Measurements from ENCODE around the gene AMDHD2.

AMDHD2 gene

GRCh38 chr16:2495041-2495440 lies 25.1 kb upstream of the AMDHD2 start:
- peaks cover 0 to 40% (median 11%) of the 10 kb centered on the region in 4 donors for H3K4me1 ChIP-seq
- H3K36me3 ChIP-seq = peaks cover 0 to 22% (median 4%) of the 10 kb centered on the region in 3 donors
- no peaks in the 10 kb centered on the region for H3K9me3 ChIP-seq
- no peaks in the 10 kb centered on the region for H3K27me3 ChIP-seq
- no peak for DNase-seq
- TF ChIP-seq CTCF (IDR thresholded peaks at IDR 0.05) = no peak
- no peak overlapping the region for H3K27ac ChIP-seq
- H3K4me3 ChIP-seq = no peak overlapping the region
- intact Hi-C loops (cut with DNase I; ENCODE audit: low total_unique reads) = no loop called here

GRCh38 chr16:2496223-2497115 lies 23.7 kb upstream of the AMDHD2 start:
- Histone ChIP-seq H3K36me3 (peaks cover 0 to 22% (median 4%) of the 10 kb centered on the region in 3 donors), H3K4me3 (no peak overlapping the region), H3K9me3 (no peaks in the 10 kb centered on the region), H3K27ac (no peak overlapping the region), H3K4me1 (peaks cover 0 to 52% (median 15%) of the 10 kb centered on the region in 4 donors), H3K27me3 (no peaks in the 10 kb centered on the region)
- no peak for DNase-seq
- intact Hi-C loops (cut with DNase I; ENCODE audit: low total_unique reads) = no loop called here
- TF ChIP-seq CTCF (IDR thresholded peaks at IDR 0.05) = no peak

GRCh38 chr16:2497116-2497630 lies 23.0 kb upstream of the AMDHD2 start:
- Histone ChIP-seq H3K4me1 (peaks cover 0 to 59% (median 19%) of the 10 kb centered on the region in 4 donors), H3K36me3 (peaks cover 0 to 22% (median 4%) of the 10 kb centered on the region in 3 donors), H3K4me3 (no peak overlapping the region), H3K9me3 (no peaks in the 10 kb centered on the region), H3K27me3 (no peaks in the 10 kb centered on the region), H3K27ac (no peak overlapping the region)
- TF ChIP-seq CTCF (IDR thresholded peaks at IDR 0.05) = no peak
- intact Hi-C loops (cut with DNase I; ENCODE audit: low total_unique reads) = no loop called here
- DNase-seq = no peak

- Histone ChIP-seq H3K4me3 (no peak overlapping the region), H3K27me3 (no peaks in the 10 kb centered on the region), H3K27ac (no peak overlapping the region), H3K36me3 (peaks cover 0 to 22% (median 4%) of the 10 kb centered on the region in 3 donors), H3K4me1 (peaks cover 0 to 59% (median 19%) of the 10 kb centered on the region in 4 donors), H3K9me3 (no peaks in the 10 kb centered on the region)
- no peak for DNase-seq
- intact Hi-C loops (cut with DNase I; ENCODE audit: low total_unique reads) = no loop called here
- no peak for TF ChIP-seq CTCF (IDR thresholded peaks at IDR 0.05)
These were observed 22.3 kb upstream of the AMDHD2 start for GRCh38 chr16:2497695-2498484.

- Histone ChIP-seq H3K4me1 (peaks cover 0 to 59% (median 19%) of the 10 kb centered on the region in 4 donors), H3K27me3 (no peaks in the 10 kb centered on the region), H3K9me3 (no peaks in the 10 kb centered on the region), H3K27ac (no peak overlapping the region), H3K36me3 (peaks cover 0 to 22% (median 4%) of the 10 kb centered on the region in 3 donors), H3K4me3 (no peak overlapping the region)
- no peak for DNase-seq
- intact Hi-C loops (cut with DNase I; ENCODE audit: low total_unique reads) = no loop called here
- TF ChIP-seq CTCF (IDR thresholded peaks at IDR 0.05) = no peak
These were observed 21.5 kb upstream of the AMDHD2 start for GRCh38 chr16:2498531-2499253.
